Measurements from ENCODE around the gene MLPH. TPM values are rescaled to one million over a fixed set of nuclear protein-coding genes. Genes with fewer than 3 reads are reported as not detected.
A peak's percentile ranks its signal among the peaks of the same experiment; 100 is the strongest.

MLPH gene
- total and polyA plus RNA-seq, 2 of the 13 experiments (the other 11 are each of a cell fraction or from before 2014, with no cell fraction given), result 0.12 TPM; not detected in 1

DNA sequence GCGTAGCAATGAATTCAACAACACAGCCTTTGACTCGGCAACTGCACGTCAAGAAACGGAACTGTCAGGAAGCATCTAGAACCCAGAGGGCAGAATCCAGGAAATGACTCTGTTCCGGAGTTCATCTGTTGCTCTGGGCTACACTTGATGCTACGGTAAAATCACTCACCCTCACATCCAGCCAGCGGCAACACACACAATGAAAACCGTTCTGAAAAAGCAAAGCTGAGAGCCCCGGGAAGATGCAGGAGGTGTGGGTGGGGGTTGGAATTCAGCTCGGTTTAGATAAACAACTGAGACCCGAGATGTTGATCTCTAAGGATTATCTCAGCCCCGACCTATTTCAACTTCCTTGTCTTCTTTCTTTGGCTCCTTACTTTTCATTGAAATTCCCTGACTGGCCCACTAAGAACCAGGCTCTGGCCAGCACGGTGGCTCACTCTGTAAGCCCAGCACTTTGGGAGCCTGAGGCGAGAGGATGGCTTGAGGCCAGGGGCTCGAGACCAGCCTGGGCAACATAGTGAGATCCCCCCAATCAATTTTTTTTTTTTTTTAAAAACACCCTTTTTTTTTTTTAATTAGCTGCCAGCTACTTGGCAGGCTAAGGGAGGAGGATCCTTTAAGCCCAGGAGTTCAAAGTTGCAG lies 116.8 kb downstream of the MLPH start (continued):
- no peak for TF ChIP-seq ATF7-NPFF (CRISPR knock-in tag; IDR thresholded peaks at IDR 0.05; ENCODE audit: low read depth)
- TF ChIP-seq SAP130 (CRISPR knock-in tag; IDR thresholded peaks at IDR 0.05; ENCODE audit: low read depth), result peak; percentile 74
- no peak for TF ChIP-seq TAF1 (CRISPR knock-in tag; IDR thresholded peaks at IDR 0.05)
- TF ChIP-seq, protein P1, sequence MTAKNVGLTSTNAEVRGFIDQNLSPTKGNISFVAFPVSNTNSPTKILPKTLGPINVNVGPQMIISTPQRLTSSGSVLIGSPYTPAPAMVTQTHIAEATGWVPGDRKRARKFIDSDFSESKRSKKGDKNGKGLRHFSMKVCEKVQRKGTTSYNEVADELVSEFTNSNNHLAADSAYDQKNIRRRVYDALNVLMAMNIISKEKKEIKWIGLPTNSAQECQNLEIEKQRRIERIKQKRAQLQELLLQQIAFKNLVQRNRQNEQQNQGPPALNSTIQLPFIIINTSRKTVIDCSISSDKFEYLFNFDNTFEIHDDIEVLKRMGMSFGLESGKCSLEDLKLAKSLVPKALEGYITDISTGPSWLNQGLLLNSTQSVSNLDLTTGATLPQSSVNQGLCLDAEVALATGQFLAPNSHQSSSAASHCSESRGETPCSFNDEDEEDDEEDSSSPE (CRISPR knock-in tag; IDR thresholded peaks at IDR 0.05), result no peak
- TF ChIP-seq, protein P2, sequence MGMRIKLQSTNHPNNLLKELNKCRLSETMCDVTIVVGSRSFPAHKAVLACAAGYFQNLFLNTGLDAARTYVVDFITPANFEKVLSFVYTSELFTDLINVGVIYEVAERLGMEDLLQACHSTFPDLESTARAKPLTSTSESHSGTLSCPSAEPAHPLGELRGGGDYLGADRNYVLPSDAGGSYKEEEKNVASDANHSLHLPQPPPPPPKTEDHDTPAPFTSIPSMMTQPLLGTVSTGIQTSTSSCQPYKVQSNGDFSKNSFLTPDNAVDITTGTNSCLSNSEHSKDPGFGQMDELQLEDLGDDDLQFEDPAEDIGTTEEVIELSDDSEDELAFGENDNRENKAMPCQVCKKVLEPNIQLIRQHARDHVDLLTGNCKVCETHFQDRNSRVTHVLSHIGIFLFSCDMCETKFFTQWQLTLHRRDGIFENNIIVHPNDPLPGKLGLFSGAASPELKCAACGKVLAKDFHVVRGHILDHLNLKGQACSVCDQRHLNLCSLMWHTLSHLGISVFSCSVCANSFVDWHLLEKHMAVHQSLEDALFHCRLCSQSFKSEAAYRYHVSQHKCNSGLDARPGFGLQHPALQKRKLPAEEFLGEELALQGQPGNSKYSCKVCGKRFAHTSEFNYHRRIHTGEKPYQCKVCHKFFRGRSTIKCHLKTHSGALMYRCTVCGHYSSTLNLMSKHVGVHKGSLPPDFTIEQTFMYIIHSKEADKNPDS (CRISPR knock-in tag; IDR thresholded peaks at IDR 0.05), result no peak
- TF ChIP-seq RORA (CRISPR knock-in tag; IDR thresholded peaks at IDR 0.05), result no peak
- TF ChIP-seq MED13 (CRISPR knock-in tag; IDR thresholded peaks at IDR 0.05), result no peak
- TF ChIP-seq, protein P3, sequence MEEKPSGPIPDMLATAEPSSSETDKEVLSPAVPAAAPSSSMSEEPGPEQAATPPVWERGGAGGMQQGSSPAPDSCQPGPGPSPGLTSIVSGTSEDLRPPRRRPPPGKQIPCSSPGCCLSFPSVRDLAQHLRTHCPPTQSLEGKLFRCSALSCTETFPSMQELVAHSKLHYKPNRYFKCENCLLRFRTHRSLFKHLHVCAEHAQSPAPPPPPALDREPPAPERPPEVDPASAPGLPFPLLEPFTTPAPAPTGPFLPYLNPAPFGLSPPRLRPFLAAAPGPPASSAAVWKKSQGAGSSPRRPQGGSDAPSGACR (CRISPR knock-in tag; IDR thresholded peaks at IDR 0.05), result no peak
- TF ChIP-seq, protein P4, sequence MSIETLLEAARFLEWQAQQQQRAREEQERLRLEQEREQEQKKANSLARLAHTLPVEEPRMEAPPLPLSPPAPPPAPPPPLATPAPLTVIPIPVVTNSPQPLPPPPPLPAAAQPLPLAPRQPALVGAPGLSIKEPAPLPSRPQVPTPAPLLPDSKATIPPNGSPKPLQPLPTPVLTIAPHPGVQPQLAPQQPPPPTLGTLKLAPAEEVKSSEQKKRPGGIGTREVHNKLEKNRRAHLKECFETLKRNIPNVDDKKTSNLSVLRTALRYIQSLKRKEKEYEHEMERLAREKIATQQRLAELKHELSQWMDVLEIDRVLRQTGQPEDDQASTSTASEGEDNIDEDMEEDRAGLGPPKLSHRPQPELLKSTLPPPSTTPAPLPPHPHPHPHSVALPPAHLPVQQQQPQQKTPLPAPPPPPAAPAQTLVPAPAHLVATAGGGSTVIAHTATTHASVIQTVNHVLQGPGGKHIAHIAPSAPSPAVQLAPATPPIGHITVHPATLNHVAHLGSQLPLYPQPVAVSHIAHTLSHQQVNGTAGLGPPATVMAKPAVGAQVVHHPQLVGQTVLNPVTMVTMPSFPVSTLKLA (IDR thresholded peaks at IDR 0.05), result no peak
- TF ChIP-seq, protein P5, sequence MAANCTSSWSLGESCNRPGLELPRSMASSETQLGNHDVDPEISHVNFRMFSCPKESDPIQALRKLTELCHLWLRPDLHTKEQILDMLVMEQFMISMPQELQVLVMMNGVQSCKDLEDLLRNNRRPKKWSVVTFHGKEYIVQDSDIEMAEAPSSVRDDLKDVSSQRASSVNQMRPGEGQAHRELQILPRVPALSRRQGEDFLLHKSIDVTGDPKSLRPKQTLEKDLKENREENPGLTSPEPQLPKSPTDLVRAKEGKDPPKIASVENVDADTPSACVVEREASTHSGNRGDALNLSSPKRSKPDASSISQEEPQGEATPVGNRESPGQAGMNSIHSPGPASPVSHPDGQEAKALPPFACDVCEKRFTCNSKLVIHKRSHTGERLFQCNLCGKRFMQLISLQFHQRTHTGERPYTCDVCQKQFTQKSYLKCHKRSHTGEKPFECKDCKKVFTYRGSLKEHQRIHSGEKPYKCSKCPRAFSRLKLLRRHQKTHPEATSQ (CRISPR knock-in tag; IDR thresholded peaks at IDR 0.05; ENCODE audit: borderline replicate concordance), result no peak
- TF ChIP-seq ZNF143 (CRISPR knock-in tag; IDR thresholded peaks at IDR 0.05), result no peak
- no peak for TF ChIP-seq ZSCAN22 (CRISPR knock-in tag; IDR thresholded peaks at IDR 0.05)
- TF ChIP-seq SIX1 (CRISPR knock-in tag; IDR thresholded peaks at IDR 0.05; ENCODE audit: borderline replicate concordance), result no peak
- TF ChIP-seq ZNF629 (CRISPR knock-in tag; conservative IDR thresholded peaks at IDR 0.05), result no peak
- no peak for TF ChIP-seq ZNF354B (CRISPR knock-in tag; IDR thresholded peaks at IDR 0.05)
- no peak for TF ChIP-seq HDAC6 (IDR thresholded peaks at IDR 0.05; ENCODE audit: low read depth, low read length)
- TF ChIP-seq, protein P6, sequence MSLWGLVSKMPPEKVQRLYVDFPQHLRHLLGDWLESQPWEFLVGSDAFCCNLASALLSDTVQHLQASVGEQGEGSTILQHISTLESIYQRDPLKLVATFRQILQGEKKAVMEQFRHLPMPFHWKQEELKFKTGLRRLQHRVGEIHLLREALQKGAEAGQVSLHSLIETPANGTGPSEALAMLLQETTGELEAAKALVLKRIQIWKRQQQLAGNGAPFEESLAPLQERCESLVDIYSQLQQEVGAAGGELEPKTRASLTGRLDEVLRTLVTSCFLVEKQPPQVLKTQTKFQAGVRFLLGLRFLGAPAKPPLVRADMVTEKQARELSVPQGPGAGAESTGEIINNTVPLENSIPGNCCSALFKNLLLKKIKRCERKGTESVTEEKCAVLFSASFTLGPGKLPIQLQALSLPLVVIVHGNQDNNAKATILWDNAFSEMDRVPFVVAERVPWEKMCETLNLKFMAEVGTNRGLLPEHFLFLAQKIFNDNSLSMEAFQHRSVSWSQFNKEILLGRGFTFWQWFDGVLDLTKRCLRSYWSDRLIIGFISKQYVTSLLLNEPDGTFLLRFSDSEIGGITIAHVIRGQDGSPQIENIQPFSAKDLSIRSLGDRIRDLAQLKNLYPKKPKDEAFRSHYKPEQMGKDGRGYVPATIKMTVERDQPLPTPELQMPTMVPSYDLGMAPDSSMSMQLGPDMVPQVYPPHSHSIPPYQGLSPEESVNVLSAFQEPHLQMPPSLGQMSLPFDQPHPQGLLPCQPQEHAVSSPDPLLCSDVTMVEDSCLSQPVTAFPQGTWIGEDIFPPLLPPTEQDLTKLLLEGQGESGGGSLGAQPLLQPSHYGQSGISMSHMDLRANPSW (CRISPR knock-in tag; IDR thresholded peaks at IDR 0.05; ENCODE audit: borderline replicate concordance), result no peak
- TF ChIP-seq REL (CRISPR knock-in tag; conservative IDR thresholded peaks at IDR 0.05), result no peak
